ENCODE measurements around the gene CEPT1.

The CEPT1 gene

GRCh38 chr1:111227851-111228747 lies 88.1 kb downstream of the CEPT1 start:
- Histone ChIP-seq H3K4me1 (ENCODE audit: control insufficient read depth, insufficient read depth, low read length) (peaks cover 4% of the 10 kb centered on the region), H3K4me3 (ENCODE audit: low read depth, low read length) (no peak overlapping the region)

GRCh38 chr1:111228748-111229126 lies 88.7 kb downstream of the CEPT1 start:
- Histone ChIP-seq H3K4me1 (ENCODE audit: control insufficient read depth, insufficient read depth, low read length) (no peaks in the 10 kb centered on the region), H3K27me3 (ENCODE audit: control insufficient read depth, insufficient read depth, low read length) (no peaks in the 10 kb centered on the region), H3K9me3 (ENCODE audit: control insufficient read depth, insufficient read depth, low read length) (no peaks in the 10 kb centered on the region), H3K4me3 (ENCODE audit: low read depth, low read length) (no peak overlapping the region), H3K36me3 (ENCODE audit: control insufficient read depth, insufficient read depth, low read length) (no peaks in the 10 kb centered on the region), H3K9ac (ENCODE audit: low read depth, low read length) (no peak overlapping the region)

More at GRCh38 chr1:111227851-111228747, 88.1 kb downstream of the CEPT1 start:
- H3K27me3 ChIP-seq (ENCODE audit: control insufficient read depth, insufficient read depth, low read length), result no peaks in the 10 kb centered on the region
- H3K9me3 ChIP-seq (ENCODE audit: control insufficient read depth, insufficient read depth, low read length), result no peaks in the 10 kb centered on the region
- H3K9ac ChIP-seq (ENCODE audit: low read depth, low read length), result no peak overlapping the region
- H3K36me3 ChIP-seq (ENCODE audit: control insufficient read depth, insufficient read depth, low read length), result no peaks in the 10 kb centered on the region

- H3K27me3 ChIP-seq (ENCODE audit: control insufficient read depth, insufficient read depth, low read length), result no peaks in the 10 kb centered on the region
- H3K4me3 ChIP-seq (ENCODE audit: low read depth, low read length), result no peak overlapping the region
- no peaks in the 10 kb centered on the region for H3K9me3 ChIP-seq (ENCODE audit: control insufficient read depth, insufficient read depth, low read length)
- no peaks in the 10 kb centered on the region for H3K36me3 ChIP-seq (ENCODE audit: control insufficient read depth, insufficient read depth, low read length)
- no peaks in the 10 kb centered on the region for H3K4me1 ChIP-seq (ENCODE audit: control insufficient read depth, insufficient read depth, low read length)
- no peak overlapping the region for H3K9ac ChIP-seq (ENCODE audit: low read depth, low read length)
Measured at GRCh38 chr1:111232134-111232533, 92.1 kb downstream of the CEPT1 start.

- H3K4me3 ChIP-seq (ENCODE audit: low read depth, low read length), result no peak overlapping the region
- H3K4me1 ChIP-seq (ENCODE audit: control insufficient read depth, insufficient read depth, low read length), result no peaks in the 10 kb centered on the region
- no peaks in the 10 kb centered on the region for H3K36me3 ChIP-seq (ENCODE audit: control insufficient read depth, insufficient read depth, low read length)
- H3K9ac ChIP-seq (ENCODE audit: low read depth, low read length), result no peak overlapping the region
- H3K9me3 ChIP-seq (ENCODE audit: control insufficient read depth, insufficient read depth, low read length), result no peaks in the 10 kb centered on the region
- H3K27me3 ChIP-seq (ENCODE audit: control insufficient read depth, insufficient read depth, low read length), result no peaks in the 10 kb centered on the region
Measured at GRCh38 chr1:111234258-111234657, 94.2 kb downstream of the CEPT1 start.
